Ecto neural progenitor cell (in vitro differentiated cells): ENCODE data around the gene SLC1A2.

Experiments
- DNase-seq: peaks from one replicate; pipeline ENCODE4 v3.0.0-alpha.2; 2018; ENCODE audit warnings: low spot score

The SLC1A2 gene

DNA sequence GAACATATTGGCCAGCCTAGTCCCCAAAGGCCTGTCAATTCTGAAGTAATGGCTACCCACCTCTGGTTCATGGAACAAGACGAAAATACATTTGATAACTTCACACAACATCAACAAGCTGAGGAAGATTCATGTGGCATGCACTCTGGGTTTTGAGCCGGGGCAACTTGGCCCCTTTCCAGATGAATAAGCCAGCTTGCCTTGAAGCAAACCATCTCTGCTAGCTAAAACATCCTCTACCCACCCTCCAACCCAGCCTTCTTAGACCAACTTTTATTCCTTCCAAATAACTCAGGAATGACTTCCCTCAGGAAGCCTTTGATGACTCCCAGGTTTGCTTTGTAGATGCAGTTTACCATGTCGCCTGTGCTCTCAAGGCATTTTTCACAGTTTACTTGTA lies 94.4 kb downstream of the SLC1A2 start:
- no peak for DNase-seq

DNA sequence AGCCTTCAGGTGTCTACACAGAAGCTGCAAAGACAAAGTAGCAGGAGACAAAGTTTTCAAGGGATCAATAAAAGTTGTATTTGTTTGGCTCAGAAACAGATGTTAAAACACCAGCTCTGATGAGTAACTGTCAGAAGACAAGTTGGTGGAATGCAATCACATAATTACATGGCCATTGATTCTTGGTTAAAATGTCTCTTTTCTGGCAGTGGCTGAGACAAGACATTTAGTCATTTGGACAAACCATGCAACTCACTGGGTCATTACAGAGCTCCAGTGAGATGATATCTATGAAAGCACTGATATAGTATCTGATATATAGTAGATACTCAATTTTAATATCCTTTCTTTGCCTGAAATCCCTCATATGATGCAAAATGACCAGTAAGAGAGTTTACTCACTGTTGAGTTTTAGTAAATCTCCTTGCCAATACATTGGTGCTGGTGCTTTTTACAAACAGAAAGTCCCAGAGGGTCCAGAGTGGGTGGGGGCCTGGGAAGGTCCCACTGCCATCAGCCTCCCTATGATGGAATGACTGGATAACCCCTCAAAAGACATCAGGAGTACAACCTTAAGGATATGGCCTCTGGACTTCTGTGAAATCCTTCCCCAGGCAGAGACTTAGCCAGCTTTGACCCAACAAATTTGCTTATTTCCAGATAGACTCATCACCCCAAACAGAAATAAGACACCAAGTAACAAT lies 95.0 kb downstream of the SLC1A2 start:
- DNase-seq: no peak

DNA sequence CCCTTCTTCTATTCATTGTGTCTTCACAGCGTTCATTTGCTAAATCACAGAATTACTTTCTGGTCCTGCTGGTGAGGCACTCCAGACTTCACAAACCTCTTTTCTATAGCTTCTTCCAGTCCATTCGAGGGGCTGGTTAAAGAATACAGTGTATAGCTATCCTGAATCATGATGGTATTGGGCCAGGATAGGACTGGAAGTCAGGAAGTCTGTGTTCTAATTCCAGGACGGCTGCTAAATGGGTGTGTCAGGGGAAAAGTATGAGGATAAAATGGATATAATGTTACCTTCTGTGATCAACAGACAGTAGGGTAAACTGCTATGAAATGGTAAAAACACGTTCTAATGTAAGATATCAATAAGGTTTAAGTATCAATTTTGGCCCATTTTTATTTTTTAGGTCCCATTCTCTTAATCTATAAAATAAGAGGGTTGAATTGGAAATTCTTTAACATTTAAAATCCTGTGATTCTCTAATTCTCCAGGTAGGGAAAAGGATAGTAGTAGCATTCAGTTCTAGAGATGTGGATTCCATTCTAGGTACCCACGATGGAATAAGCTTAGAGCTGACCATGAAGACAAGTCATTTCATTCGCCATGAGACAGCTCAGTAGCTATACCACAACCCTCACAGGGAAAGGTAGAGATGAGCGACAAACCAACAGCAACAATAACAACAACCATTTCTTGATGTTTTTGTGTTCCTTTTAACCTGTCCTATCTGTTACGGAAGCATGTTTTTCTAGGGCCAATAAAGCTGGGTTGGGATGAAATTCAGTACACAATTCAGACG lies 96.1 kb downstream of the SLC1A2 start:
- no peak for DNase-seq

DNA sequence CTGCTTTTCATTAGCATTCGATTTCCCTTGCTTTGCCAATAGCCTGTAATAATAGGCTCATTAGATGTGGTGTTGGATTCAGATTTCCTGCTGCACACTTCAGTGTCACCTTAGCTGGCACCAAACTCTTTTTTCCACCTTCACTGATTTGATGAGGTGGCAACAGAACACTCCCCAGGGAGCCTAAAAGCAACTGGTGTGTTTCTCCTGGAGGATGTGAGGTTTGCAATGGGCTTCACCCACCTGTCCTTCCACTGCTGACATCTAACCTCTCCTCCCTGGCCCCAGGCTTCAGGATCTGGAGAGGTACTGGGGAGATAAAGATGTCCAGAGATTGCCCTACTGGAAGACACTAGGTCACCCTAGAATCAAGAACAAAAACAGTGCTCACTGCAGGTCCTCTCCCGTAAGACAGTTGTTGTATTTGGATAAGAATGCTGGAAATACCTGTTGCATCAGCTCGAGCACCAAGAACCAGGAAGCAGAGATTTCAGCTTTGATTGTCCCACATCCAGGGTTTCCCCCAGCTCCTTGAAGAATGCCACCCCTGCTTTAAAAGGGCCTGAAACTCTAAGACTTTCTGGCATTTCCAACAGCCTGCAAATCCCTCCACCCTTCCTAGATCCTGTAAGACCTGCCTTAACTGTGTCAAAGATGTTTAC lies 96.9 kb downstream of the SLC1A2 start:
- no peak for DNase-seq

DNA sequence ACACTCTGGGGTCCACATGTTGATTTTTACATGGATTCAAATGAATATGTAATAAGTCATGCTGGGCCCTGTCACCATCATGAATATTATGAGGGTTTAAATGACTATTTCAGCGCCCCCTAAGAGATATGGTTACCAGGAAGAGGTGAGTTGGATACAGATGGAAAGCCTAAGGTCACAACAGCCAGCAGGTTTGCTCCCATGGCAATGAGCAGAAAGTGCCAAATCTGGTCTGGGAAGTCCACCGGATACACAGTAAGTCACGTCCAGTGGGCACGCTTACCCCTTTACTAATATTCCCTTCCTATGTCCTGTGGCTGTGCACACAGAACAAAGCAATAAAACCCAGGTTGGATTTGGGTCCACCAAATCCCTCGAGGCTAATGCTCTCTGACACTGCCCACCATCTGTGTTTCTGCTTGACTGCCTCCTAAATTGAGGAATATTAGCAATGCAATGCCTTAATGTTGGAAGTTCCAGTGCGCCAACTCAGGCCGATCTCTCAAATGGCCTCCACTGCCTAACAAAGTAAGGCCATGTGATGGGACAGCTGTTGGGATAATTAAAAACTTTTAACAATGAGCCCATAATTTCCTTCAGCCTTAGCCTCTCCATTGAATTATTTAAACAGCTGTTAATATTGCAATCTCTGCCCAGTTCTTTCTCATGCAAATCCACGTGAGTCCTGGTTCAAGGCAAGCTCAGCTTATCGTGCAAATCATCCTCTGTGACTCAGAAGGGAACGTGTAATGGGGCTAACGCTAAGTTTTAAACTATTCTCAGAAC lies 97.6 kb downstream of the SLC1A2 start:
- no peak for DNase-seq

DNA sequence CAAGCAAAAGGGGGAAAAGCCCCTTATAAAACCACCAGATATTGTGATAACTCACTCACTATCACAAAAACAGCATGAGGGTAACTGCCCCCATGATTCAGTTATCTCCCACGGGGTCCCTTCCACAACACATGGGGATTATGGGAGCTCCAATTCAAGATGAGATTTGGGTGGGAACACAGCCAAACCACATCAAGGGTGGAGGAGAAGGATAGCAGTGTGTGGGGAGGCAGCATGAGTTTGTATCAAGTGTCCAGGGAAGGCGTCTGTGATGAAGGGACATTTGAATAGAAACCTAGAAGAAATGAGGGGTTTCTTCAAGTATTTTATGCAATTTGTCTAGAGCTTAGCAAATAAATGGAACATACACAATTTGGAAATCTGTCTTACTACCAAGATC lies 98.2 kb downstream of the SLC1A2 start:
- DNase-seq: no peak

DNA sequence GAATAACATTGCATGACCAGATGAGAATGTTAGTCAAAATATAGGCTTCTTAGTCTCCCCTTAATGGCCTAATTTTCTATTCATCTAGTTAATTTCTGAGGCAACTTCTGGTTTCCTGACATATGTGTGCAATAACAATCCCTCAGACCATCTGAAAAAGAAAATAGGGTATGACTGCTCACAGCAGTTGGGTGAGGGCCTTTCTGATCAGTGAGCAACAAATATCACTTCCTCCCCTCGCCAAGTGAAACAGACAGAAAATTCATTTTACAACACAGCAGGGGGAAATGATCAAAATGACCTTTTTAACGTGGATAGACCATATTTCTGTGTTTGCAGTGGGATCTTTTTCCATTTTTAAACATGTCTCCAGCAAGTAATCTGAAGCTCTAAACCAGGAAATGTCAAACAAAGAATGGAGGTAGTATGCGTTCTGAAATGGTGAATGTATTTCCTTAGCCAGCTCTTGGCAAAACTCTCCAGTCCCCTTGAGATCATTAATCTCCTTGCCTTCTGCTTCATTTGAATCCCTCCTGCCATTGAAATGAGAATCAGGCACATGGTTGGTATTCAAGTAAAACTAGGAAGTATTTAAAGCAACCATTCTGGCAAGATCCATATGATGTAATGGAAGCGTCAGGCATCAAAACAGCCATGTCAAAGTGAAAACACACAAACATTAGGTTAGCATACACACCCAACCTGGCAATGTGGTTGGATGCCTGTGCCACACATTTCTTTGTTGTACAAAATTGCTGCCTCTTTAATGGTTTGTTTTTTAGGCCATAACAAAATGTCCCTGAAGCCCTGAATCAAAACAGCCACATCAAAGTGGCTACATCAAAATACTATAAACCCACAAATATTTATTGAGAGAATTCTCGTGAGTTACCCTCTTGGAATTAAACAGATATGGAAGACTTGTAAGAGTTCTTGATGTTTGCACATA lies 100.1 kb downstream of the SLC1A2 start:
- DNase-seq: no peak

DNA sequence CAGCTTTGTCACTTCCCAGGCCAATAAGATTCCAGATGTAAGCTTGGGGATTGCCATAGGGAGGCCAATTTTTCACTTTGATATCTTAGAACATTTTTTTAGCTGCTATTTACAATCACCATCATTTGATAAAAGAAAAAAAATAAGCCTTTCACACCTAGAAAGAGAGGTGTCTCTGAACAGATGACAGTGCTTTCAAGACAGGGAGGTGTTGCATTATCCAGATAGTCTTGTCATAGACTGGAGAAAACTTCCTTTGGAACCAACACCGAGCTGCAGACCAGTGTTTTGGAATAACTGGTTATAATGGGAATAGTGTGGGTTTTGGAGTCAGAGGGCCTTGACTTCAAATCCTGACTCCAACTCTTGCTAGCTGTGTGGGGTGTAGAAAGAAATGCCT lies 101.0 kb downstream of the SLC1A2 start:
- no peak for DNase-seq

DNA sequence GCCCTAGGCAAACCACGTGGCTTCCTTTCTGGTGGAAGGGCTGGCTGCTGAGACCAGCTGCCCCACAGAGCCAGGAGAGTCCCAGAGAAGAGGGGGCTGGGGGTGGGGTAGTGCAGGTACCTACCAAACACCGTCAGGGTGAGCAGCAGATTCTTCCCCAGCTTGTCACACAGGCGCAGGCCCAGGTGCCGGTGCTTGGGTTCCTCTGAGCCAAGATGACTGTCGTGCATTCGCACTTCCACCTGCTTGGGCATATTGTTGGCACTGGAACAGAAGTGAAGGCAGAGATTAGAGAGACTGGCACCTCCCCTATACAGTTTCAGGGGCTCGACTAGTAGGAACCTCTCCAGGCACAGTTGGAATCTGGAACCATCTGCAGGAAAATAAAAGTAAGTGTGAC lies 102.1 kb downstream of the SLC1A2 start:
- no peak for DNase-seq

DNA sequence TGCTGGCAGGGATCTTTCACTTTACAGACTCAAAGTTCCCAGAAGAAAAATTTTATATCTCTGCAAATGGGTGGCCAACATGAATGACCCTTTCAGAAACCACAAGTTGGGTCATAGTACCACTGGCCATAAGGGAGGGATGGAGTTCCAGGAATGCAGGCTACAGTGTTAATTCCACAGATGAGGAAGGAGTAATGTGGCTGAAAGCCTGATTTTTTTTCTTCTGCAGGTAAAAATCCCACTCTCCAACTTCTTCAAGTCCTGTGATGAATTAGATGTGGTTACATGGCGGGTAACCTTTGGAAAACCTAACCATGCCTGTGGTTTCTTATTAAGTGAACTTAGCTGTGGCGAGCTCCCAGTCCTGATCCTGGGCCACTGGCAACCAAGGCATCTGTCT lies 103.2 kb downstream of the SLC1A2 start:
- no peak for DNase-seq

DNA sequence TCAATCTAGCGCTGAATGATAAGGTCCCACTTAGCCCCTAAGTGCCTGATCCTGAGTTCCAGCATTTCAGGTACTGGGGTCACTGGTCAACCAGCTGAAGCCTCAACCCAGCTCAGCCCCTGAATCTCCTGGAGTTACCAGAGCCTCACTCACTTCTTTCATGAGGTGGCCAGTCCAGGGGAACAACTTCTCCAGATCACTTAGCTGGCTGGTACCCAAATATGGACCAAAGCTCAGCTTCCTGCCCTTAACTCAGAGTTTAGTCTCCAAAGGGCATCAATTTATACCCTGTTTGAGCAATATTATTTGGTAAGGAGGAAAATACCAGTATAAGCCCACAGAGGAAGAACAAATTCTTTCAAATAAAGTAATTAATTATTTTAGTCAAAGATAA lies 105.6 kb downstream of the SLC1A2 start:
- no peak for DNase-seq

DNA sequence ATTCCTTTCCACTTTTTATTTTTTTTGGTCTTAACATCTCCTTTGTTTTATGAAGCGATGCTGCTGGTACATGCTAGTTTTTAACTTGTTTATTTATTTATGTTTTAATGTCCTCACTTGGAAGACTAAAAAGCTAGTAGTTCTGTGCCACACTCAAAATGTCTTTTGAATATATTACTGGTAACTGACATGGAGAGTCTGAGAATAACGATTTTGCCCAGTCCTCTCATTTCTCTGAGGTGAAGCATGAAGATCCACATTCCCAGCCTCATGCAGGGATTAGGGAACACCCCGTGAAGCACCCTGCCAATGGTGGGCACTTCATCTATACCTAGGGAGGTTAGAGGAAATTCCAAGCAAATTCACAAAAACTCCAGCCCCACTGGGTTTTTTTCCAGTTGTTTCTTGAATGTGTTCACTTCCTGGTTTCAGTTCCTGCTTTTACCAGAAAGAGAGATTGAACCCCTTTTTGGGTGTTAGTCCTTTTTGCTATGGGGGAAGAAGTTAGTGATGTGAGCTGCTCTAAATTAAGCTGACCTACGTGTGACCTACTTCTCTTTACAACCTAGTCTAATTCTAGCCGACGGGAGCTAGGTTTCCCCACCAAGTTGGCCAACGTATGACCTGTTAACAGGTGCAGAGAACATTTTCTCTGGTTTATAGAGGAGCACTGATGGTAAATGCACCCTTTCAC lies 106.1 kb downstream of the SLC1A2 start:
- DNase-seq: no peak

DNA sequence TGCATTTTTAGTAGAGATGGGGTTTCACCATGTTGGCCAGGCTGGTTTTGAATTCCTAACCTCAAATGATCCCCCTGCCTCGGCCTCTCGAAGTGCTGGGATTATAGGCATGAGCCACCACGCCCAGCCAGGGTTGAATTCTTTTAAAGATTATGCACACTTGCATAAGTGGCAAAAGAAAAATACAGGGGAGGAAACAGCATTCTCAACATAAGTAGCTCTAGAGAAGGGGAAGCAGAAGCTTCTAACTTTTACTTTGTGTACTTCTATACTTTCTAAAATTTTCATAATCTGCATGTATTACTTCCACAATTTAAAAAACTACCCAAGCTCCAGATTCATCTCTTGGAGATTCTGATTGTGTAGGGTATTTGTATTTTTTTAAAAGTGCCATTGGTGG lies 108.0 kb downstream of the SLC1A2 start:
- no peak for DNase-seq

DNA sequence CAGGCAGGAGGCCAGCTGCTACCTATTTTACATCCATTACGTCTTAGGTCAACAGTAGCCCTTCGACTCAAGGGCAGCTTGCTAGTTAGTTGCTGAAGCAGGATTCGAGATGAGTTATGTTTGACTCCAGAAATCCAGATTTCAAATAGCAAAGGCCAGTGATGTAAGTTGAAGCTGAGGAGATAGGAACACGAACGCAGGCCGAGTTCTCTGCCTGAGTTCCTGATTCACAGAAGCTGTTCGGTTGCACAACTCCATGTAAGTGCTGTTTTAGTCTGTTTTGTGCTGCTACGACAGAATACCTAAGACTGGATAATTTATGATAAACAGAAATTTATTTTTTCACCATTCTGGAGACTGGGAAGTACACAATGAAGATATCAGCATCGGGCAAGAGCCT lies 111.2 kb downstream of the SLC1A2 start:
- DNase-seq: no peak

DNA sequence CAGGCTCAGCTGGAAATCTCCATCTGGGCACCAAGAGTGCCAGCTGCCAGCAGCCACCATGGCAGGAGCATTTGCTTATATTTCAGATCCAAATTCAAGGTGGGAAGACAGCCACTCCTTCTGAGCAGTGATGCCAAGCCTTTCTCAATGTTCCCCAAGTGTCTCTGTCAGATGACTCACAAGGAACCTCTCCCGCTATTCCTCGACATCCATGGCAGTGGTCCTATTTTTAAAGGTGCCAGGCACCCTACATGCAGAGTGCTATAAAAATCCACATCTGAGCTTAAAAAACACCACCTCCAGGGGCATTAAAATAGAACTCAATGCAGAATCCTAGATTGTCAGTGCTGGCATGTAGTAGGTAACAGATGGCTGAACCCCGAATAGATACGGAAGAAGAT lies 112.1 kb downstream of the SLC1A2 start:
- DNase-seq: no peak

DNA sequence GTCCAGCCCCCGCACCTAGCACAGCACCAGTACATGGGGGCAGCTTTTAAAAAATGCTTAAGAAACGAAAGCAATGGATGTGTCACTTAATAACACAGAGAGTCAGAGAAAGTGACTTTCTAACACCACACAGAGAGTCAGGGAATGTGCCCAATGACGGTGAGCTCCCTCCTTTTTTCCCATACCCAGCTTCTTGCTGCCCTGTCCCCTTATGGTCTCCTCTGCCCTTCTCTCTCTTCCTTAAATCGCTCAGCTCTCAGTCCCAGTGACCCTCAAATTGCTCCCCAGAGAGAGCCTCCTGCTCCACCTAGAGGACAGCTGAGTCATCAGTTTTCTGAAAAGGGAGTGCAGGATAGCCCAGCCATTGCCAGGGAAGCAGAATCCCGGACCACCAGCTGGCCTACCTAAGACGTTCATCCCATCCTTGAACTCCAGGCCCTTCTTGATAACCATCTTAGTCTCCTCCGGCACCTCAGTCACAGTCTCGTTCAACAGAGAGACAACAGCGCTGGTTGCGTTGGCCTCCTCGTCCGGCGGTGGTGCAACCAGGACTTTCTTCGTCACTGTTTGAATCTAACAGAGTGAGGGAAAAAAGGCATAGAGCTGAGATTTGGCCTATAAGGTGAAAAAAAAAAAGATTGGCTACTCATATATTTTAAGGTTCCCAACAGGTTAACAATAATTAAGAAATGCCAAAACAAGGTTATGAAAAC lies 113.5 kb downstream of the SLC1A2 start:
- DNase-seq: peak; percentile 60

DNA sequence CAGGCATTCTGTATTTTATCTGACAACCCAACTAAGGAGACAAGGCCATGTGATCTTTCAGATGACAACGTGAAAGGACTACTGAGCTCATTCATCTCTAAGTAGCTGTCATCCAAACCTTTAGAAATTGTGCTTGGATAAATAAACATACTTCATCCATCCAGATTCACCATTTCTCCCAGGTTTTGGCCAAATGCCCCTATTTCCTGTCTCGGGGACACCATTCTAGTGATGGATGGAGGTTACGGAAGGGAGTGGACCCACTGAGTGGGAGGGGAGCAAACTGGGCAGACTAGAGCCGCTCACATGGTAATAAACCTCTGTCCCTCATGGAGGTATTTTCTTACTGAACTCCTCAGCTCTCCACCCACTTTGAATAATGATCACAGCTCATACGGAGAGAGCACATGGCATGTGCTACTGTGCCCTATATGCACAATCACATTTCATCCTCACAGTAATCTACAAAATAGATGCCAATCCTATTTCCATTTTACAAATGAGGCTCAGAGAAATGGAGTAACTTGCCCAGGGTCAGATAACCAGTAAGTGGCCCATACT lies 114.4 kb downstream of the SLC1A2 start:
- DNase-seq: no peak

DNA sequence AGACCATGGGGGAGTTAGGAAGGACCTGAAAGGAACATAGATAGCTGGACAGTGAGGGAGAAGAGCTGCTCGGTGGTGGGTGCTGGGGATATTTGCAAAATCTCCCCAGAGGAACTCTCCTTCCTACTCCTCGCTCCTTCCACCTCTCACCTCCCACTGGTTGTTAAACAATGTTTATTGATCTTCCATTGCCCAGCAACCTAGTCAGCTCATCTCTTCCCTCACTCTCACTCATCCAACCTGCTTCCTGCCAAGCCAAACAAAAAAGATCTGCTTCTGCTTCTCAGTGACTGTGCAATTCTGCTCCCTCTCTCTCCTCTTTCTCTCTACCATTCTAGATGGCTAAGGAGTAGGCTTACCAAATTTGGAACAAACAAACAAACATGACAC lies 115.0 kb downstream of the SLC1A2 start:
- DNase-seq: no peak

DNA sequence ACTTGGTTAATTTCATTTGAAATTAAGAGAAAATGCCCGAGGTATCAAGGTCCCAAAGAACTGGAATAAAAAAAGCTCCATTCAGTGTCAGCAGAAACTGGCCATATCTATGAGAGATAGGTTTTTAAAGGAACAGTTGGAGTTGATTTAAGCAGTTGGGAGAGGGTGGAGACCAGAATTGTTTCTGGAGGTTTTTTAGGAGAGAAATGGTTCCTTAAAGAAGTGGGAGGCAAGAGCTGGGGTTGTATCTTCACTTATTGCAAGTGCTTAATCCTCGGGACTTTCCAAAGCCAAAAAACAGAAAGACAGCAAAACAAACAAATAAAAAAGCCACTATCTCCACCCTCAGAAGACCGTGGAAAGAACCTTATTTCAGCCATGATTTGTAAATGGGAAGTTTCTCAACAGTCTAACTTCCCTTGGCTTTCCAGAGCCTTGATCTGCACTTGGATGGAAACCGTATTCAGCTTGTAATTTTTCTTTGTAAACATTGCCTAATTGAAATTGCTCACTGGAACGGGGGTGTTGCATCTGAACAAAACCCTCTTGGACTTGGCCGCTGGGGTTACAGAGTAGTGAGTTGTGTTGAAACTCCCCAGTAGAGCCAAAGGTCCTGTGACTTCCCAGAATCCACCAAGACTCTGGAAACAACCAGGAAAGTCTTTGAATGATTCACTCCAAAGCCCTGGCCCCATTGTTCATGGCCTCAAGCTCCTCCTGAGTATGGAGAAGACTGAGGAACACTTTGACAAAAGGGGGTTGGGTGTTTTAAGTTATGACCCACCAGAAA lies 115.6 kb downstream of the SLC1A2 start:
- DNase-seq: no peak
